ENCODE measurements around the gene NKD2.
"Not testable (repeated sequence)": the region's sequence is repeated elsewhere in the genome, so short reads cannot be mapped to it uniquely, and the experiment has no call there.

The NKD2 gene

GRCh38 chr5:1057485-1058082 is 49.0 kb downstream of the NKD2 start:
- no peak for DNase-seq (ENCODE audit: low spot score)

- DNase-seq (ENCODE audit: low spot score) = no peak
Measured at GRCh38 chr5:1058083-1058945, 49.7 kb downstream of the NKD2 start.

GRCh38 chr5:1058988-1059883 is 50.6 kb downstream of the NKD2 start:
- no peak for DNase-seq (ENCODE audit: low spot score)

- no peak for DNase-seq (ENCODE audit: low spot score)
Measured at GRCh38 chr5:1059884-1060263, 51.3 kb downstream of the NKD2 start.

- no peak for DNase-seq (ENCODE audit: low spot score)
Measured at GRCh38 chr5:1060535-1060981, 52.0 kb downstream of the NKD2 start.

GRCh38 chr5:1061292-1061691 is 52.7 kb downstream of the NKD2 start:
- not testable (repeated sequence) for DNase-seq (ENCODE audit: low spot score)

- no peak for DNase-seq (ENCODE audit: low spot score)
Measured at GRCh38 chr5:1061916-1062315, 53.3 kb downstream of the NKD2 start.

- no peak for DNase-seq (ENCODE audit: low spot score)
Measured at GRCh38 chr5:1062761-1063568, 54.4 kb downstream of the NKD2 start.

GRCh38 chr5:1063661-1064382 is 55.2 kb downstream of the NKD2 start:
- no peak for DNase-seq (ENCODE audit: low spot score)

- DNase-seq (ENCODE audit: low spot score) = no peak
Measured at GRCh38 chr5:1064383-1065142, 56.0 kb downstream of the NKD2 start.

- no peak for DNase-seq (ENCODE audit: low spot score)
Measured at GRCh38 chr5:1065143-1065750, 56.6 kb downstream of the NKD2 start.

- no peak for DNase-seq (ENCODE audit: low spot score)
Measured at GRCh38 chr5:1065891-1066650, 57.5 kb downstream of the NKD2 start.

GRCh38 chr5:1066676-1067075 is 58.1 kb downstream of the NKD2 start:
- no peak for DNase-seq (ENCODE audit: low spot score)

GRCh38 chr5:1067141-1068121 is 58.8 kb downstream of the NKD2 start:
- DNase-seq (ENCODE audit: low spot score) = no peak

- DNase-seq (ENCODE audit: low spot score) = no peak
Measured at GRCh38 chr5:1068204-1068894, 59.7 kb downstream of the NKD2 start.

GRCh38 chr5:1068895-1069719 is 60.5 kb downstream of the NKD2 start:
- DNase-seq (ENCODE audit: low spot score) = no peak

Measured in LoVo (cell line).